Measurements from ENCODE around the gene NODAL.
"Not testable (repeated sequence)": the region's sequence is repeated elsewhere in the genome, so short reads cannot be mapped to it uniquely, and the experiment has no call there.

Gene NODAL

GRCh38 chr10:70441161-70441894 is at the start of gene NODAL:
TSS of gene NODAL (minus strand) at chr10:70441681. CDS start at chr10:70441667, 14 bp downstream.
- no peak for DNase-seq (ENCODE audit: low read depth, low spot score)

GRCh38 chr10:70490142-70490541 is 48.7 kb upstream of the NODAL start:
- DNase-seq (ENCODE audit: low read depth, low spot score) = no peak

GRCh38 chr10:70487824-70488223 is 46.3 kb upstream of the NODAL start:
- DNase-seq (ENCODE audit: low read depth, low spot score) = no peak

- DNase-seq (ENCODE audit: low read depth, low spot score) = not testable (repeated sequence)
Observed at GRCh38 chr10:70483872-70484271, 42.4 kb upstream of the NODAL start.

GRCh38 chr10:70482982-70483760 is 41.7 kb upstream of the NODAL start:
- DNase-seq (ENCODE audit: low read depth, low spot score) = no peak

- DNase-seq (ENCODE audit: low read depth, low spot score) = no peak
Observed at GRCh38 chr10:70481831-70482530, 40.5 kb upstream of the NODAL start.

GRCh38 chr10:70481105-70481504 is 39.6 kb upstream of the NODAL start:
- no peak for DNase-seq (ENCODE audit: low read depth, low spot score)

- no peak for DNase-seq (ENCODE audit: low read depth, low spot score)
Observed at GRCh38 chr10:70480239-70480861, 38.9 kb upstream of the NODAL start.

GRCh38 chr10:70479626-70480238 is 38.3 kb upstream of the NODAL start:
- DNase-seq (ENCODE audit: low read depth, low spot score) = no peak

GRCh38 chr10:70479165-70479581 is 37.7 kb upstream of the NODAL start:
- no peak for DNase-seq (ENCODE audit: low read depth, low spot score)

GRCh38 chr10:70478191-70479164 is 37.0 kb upstream of the NODAL start, which contains the start of gene PALD1:
TSS of gene PALD1 (plus strand) at chr10:70478767. CDS start at chr10:70525952, 47,185 bp downstream.
- no peak for DNase-seq (ENCODE audit: low read depth, low spot score)

GRCh38 chr10:70477661-70478162 is 36.2 kb upstream of the NODAL start:
- peak; percentile 31 for DNase-seq (ENCODE audit: low read depth, low spot score)

- no peak for DNase-seq (ENCODE audit: low read depth, low spot score)
Observed at GRCh38 chr10:70476249-70477035, 35.0 kb upstream of the NODAL start.

- no peak for DNase-seq (ENCODE audit: low read depth, low spot score)
Observed at GRCh38 chr10:70475661-70476060, 34.2 kb upstream of the NODAL start.

- DNase-seq (ENCODE audit: low read depth, low spot score) = no peak
Observed at GRCh38 chr10:70474780-70475179, 33.3 kb upstream of the NODAL start.

GRCh38 chr10:70472799-70473454 is 31.4 kb upstream of the NODAL start:
- DNase-seq (ENCODE audit: low read depth, low spot score) = no peak

- no peak for DNase-seq (ENCODE audit: low read depth, low spot score)
Observed at GRCh38 chr10:70466951-70467350, 25.5 kb upstream of the NODAL start.

GRCh38 chr10:70465832-70466231 is 24.4 kb upstream of the NODAL start:
- DNase-seq (ENCODE audit: low read depth, low spot score) = no peak

- no peak for DNase-seq (ENCODE audit: low read depth, low spot score)
Observed at GRCh38 chr10:70465278-70465677, 23.8 kb upstream of the NODAL start.
